Caco-2 (cell line): ENCODE measurements around the gene C16orf74. TPM values are rescaled to one million over a fixed set of nuclear protein-coding genes. Genes with fewer than 3 reads are reported as not detected.
A peak's percentile ranks its signal among the peaks of the same experiment; 100 is the strongest.

ENCODE experiments used
- BruUV-seq: library from RNA; stranded (reverse); fragments of 400-500 nt; replicated peaks from 2 replicates; lab custom pipeline; 2021; lab: Mats Ljungman, UMichigan
- CTCF ChIA-PET: fragments of 300-600 bp; sonication (Branson Sonifier 250); formaldehyde crosslinking; loops from one replicate; lab custom pipeline; 2022; ENCODE audit warnings: antibody characterized with exemption; lab: Charles Lee
- POLR2A ChIA-PET: fragments of 300-600 bp; sonication (Branson Sonifier 250); formaldehyde crosslinking; loops from one replicate; lab custom pipeline; 2022; ENCODE audit warnings: antibody characterized with exemption; lab: Charles Lee
- DNase-seq, 2 experiments: peaks; one replicate each; pipeline versions ENCODE4 v3.0.0 to v3.0.0-alpha.2; 2020 to 2022
- H3K27me3 ChIP-seq: replicated peaks from 2 replicates; pipeline ENCODE4 v1.6.0; 2011; ENCODE audit warnings: low read length; ENCODE audit not compliant: control insufficient read depth, insufficient read depth
- H3K36me3 ChIP-seq: 2 replicates; pipeline ENCODE4 v1.5.1; 2011; ENCODE audit warnings: low read length; ENCODE audit not compliant: control insufficient read depth, insufficient read depth
- H3K4me1 ChIP-seq: fragments of 250-450 bp; sonication (Bioruptor Pico); 2 replicates; pipeline ENCODE4 v1.5.1; 2020; ENCODE audit warnings: mild to moderate bottlenecking
- H3K4me3 ChIP-seq: 2 replicates; pipeline ENCODE4 v1.5.1; 2011; ENCODE audit warnings: low read depth, mild to moderate bottlenecking, control low read depth, low read length
- H3K9me3 ChIP-seq: fragments of 250-450 bp; sonication (Bioruptor Pico); 2 replicates; pipeline ENCODE4 v1.5.1; 2020; ENCODE audit warnings: mild to moderate bottlenecking, moderate library complexity
- H3K27ac Mint-ChIP-seq: one replicate; pipeline ENCODE4 v1.8.0; 2022; ENCODE audit warnings: mixed read lengths; ENCODE audit not compliant: unreplicated experiment
- H3K27me3 Mint-ChIP-seq: one replicate; pipeline ENCODE4 v1.8.0; 2022; ENCODE audit warnings: mixed read lengths; ENCODE audit not compliant: insufficient read depth, unreplicated experiment
- H3K36me3 Mint-ChIP-seq: one replicate; pipeline ENCODE4 v1.8.0; 2022; ENCODE audit warnings: mild to moderate bottlenecking, mixed read lengths; ENCODE audit not compliant: insufficient read depth, unreplicated experiment
- H3K4me1 Mint-ChIP-seq: one replicate; pipeline ENCODE4 v1.8.0; 2022; ENCODE audit warnings: low read depth, mixed read lengths; ENCODE audit not compliant: unreplicated experiment
- H3K4me3 Mint-ChIP-seq: one replicate; pipeline ENCODE4 v1.8.0; 2022; ENCODE audit warnings: mild to moderate bottlenecking, moderate library complexity, mixed read lengths; ENCODE audit not compliant: unreplicated experiment
- H3K9me3 Mint-ChIP-seq: one replicate; pipeline ENCODE4 v1.8.0; 2022; ENCODE audit warnings: mixed read lengths; ENCODE audit not compliant: unreplicated experiment
- CTCF ChIP-seq, 2 experiments: fragments of 200-600 bp in 1 of 2; IDR thresholded peaks; 1 replicate in 1 of 2; 2 replicates in 1 of 2; pipeline versions ENCODE4 v1.5.1 to v1.8.0; 2011 to 2022; ENCODE audit warnings: antibody characterized with exemption in 1 of 2, control low read depth in 1 of 2, inconsistent platforms in 1 of 2, low read depth in 1 of 2, low read length in 1 of 2, mild to moderate bottlenecking in 1 of 2, moderate library complexity in 1 of 2; ENCODE audit not compliant: insufficient read depth in 1 of 2, severe bottlenecking in 1 of 2, unreplicated experiment in 1 of 2
- intact Hi-C: fragments of 100-400 bp; cut with micrococcal nuclease; formaldehyde crosslinking; loops from one replicate; pipeline ENCODE4 v1.10.0; 2022; ENCODE audit not compliant: unreplicated experiment
- total RNA-seq: library from RNA; stranded (reverse); gene quantifications from 2 replicates; pipeline ENCODE4 v1.2.3, GENCODE V29; 2022

C16orf74 gene
- total RNA-seq, 1 experiment from 2014 or later, result 4.0 TPM

- intact Hi-C loops, result no loop called here
- no TSS peak for BruUV-seq
These were observed 31.6 kb upstream of the C16orf74 start for GRCh38 chr16:85782451-85782850.

GRCh38 chr16:85781695-85782370, 30.9 kb upstream of the C16orf74 start:
- no peaks in the 10 kb centered on the region for H3K9me3 ChIP-seq
- no peak for TF ChIP-seq CTCF (IDR thresholded peaks at IDR 0.05; ENCODE audit: insufficient read depth in 1 of 2, low read depth in 1 of 2, low read length in 1 of 2, severe bottlenecking in 1 of 2, unreplicated experiment in 1 of 2)
- peaks cover 10% of the 10 kb centered on the region for H3K36me3 ChIP-seq
- Mint-ChIP-seq H3K4me1 (peaks cover 12% of the 10 kb centered on the region), H3K4me3 (no peak overlapping the region), H3K27me3 (no peaks in the 10 kb centered on the region), H3K27ac (peak overlapping the region; percentile 6), H3K36me3 (peaks cover 62% of the 10 kb centered on the region), H3K9me3 (no peaks in the 10 kb centered on the region)
- POLR2A ChIA-PET, result interaction anchor here (0.5 kb wide), 1 partner anchor 12 kb away, joined by 9 read pairs; no protein-coding TSS in a partner anchor
- H3K4me1 ChIP-seq, result 0 out of 2 replicates have a peak, but pooled peaks cover 8% of the 10 kb centered on the region
- H3K27me3 ChIP-seq, result no peaks in the 10 kb centered on the region
- no TSS peak for BruUV-seq
- intact Hi-C loops, result no loop called here
- no peak overlapping the region for H3K4me3 ChIP-seq
- peak in 1 of 2 experiments; percentile 32 for DNase-seq
- CTCF ChIA-PET, result interaction anchor here (0.6 kb wide), 1 partner anchor 1986 kb away, joined by 5 read pairs; no protein-coding TSS in a partner anchor

More at GRCh38 chr16:85782451-85782850, 31.6 kb upstream of the C16orf74 start:
- Histone ChIP-seq H3K36me3 (peaks cover 13% of the 10 kb centered on the region), H3K27me3 (no peaks in the 10 kb centered on the region), H3K4me3 (no peak overlapping the region), H3K4me1 (0 out of 2 replicates have a peak, but pooled peaks cover 8% of the 10 kb centered on the region), H3K9me3 (no peaks in the 10 kb centered on the region)
- CTCF ChIA-PET, result interaction anchor here (0.6 kb wide), 1 partner anchor 1985 kb away, joined by 5 read pairs; no protein-coding TSS in a partner anchor
- POLR2A ChIA-PET, result interaction anchor here (0.5 kb wide), 1 partner anchor 12 kb away, joined by 9 read pairs; no protein-coding TSS in a partner anchor
- Mint-ChIP-seq H3K4me1 (peaks cover 12% of the 10 kb centered on the region), H3K9me3 (no peaks in the 10 kb centered on the region), H3K27ac (peak overlapping the region; percentile 6), H3K4me3 (no peak overlapping the region), H3K36me3 (peaks cover 65% of the 10 kb centered on the region), H3K27me3 (no peaks in the 10 kb centered on the region)
- no peak for TF ChIP-seq CTCF (IDR thresholded peaks at IDR 0.05; ENCODE audit: insufficient read depth in 1 of 2, low read depth in 1 of 2, low read length in 1 of 2, severe bottlenecking in 1 of 2, unreplicated experiment in 1 of 2)
- no peak for DNase-seq

GRCh38 chr16:85781156-85781555, 30.3 kb upstream of the C16orf74 start:
- DNase-seq, result no peak
- Histone ChIP-seq H3K36me3 (peaks cover 8% of the 10 kb centered on the region), H3K4me3 (no peak overlapping the region), H3K9me3 (no peaks in the 10 kb centered on the region), H3K4me1 (0 out of 2 replicates have a peak, but pooled peaks cover 8% of the 10 kb centered on the region), H3K27me3 (no peaks in the 10 kb centered on the region)
- no peaks in the 10 kb centered on the region for H3K9me3 Mint-ChIP-seq
- H3K27ac Mint-ChIP-seq, result peak overlapping the region; percentile 45
- ChIA-PET CTCF (no interaction called here), POLR2A (no interaction called here)
- peaks cover 67% of the 10 kb centered on the region for H3K36me3 Mint-ChIP-seq
- intact Hi-C loops, result no loop called here
- TF ChIP-seq CTCF (IDR thresholded peaks at IDR 0.05; ENCODE audit: insufficient read depth in 1 of 2, low read depth in 1 of 2, low read length in 1 of 2, severe bottlenecking in 1 of 2, unreplicated experiment in 1 of 2), result no peak
- BruUV-seq, result no TSS peak
- H3K4me1 Mint-ChIP-seq, result peaks cover 12% of the 10 kb centered on the region
- no peaks in the 10 kb centered on the region for H3K27me3 Mint-ChIP-seq
- no peak overlapping the region for H3K4me3 Mint-ChIP-seq
